Liver (tissue), 9 donors: ENCODE data around the gene PTPRB. TPM values are rescaled to one million over a fixed set of nuclear protein-coding genes. Genes with fewer than 3 reads are reported as not detected.

ENCODE experiments used
- DNase-seq: peaks from one replicate; pipeline ENCODE4 v3.0.0-alpha.2; 2017; ENCODE audit warnings: low spot score
- H3K27ac ChIP-seq, 2 donors: one replicate each; pipeline ENCODE4 v1.7.0; 2013; ENCODE audit warnings: inconsistent platforms in 2 of 2, low read length in 2 of 2, control low read depth in 1 of 2, low read depth in 1 of 2, mild to moderate bottlenecking in 1 of 2
- H3K27me3 ChIP-seq, 4 donors: one replicate each; pipeline versions ENCODE4 v1.6.1 to v1.7.0; 2013; ENCODE audit warnings: low read length in 3 of 4, inconsistent platforms in 1 of 4, mild to moderate bottlenecking in 1 of 4, moderate library complexity in 1 of 4; ENCODE audit not compliant: control insufficient read depth in 4 of 4, insufficient read depth in 4 of 4
- H3K36me3 ChIP-seq, 4 donors: one replicate each; pipeline versions ENCODE4 v1.6.1 to v1.7.0; 2013; ENCODE audit warnings: low read length in 3 of 4, mild to moderate bottlenecking in 3 of 4, low read depth in 1 of 4, moderate library complexity in 1 of 4; ENCODE audit not compliant: control insufficient read depth in 4 of 4, insufficient read depth in 3 of 4
- H3K4me1 ChIP-seq, 4 donors: one replicate each; pipeline versions ENCODE4 v1.6.1 to v1.7.0; 2013; ENCODE audit warnings: low read length in 3 of 4, mild to moderate bottlenecking in 3 of 4, moderate library complexity in 1 of 4; ENCODE audit not compliant: control insufficient read depth in 4 of 4, insufficient read depth in 4 of 4
- H3K4me3 ChIP-seq, 3 donors: one replicate each; pipeline versions ENCODE4 v1.6.1 to v1.7.0; 2013; ENCODE audit warnings: low read length in 3 of 3, control low read depth in 1 of 3, low read depth in 1 of 3, mild to moderate bottlenecking in 1 of 3
- H3K9ac ChIP-seq, 2 donors: one replicate each; pipeline ENCODE4 v1.7.0; 2013; ENCODE audit warnings: low read length in 2 of 2, mild to moderate bottlenecking in 2 of 2, moderate library complexity in 2 of 2, control low read depth in 1 of 2, low read depth in 1 of 2
- H3K9me3 ChIP-seq, 4 donors: one replicate each; pipeline versions ENCODE4 v1.6.1 to v1.7.0; 2013; ENCODE audit warnings: low read length in 3 of 4; ENCODE audit not compliant: control insufficient read depth in 4 of 4
- ATF3 ChIP-seq: IDR thresholded peaks from 2 replicates; pipeline ENCODE4 v1.6.1; 2016; ENCODE audit warnings: antibody characterized with exemption
- CTCF ChIP-seq: fragments of 150-350 bp; IDR thresholded peaks from 2 replicates; pipeline ENCODE4 v1.5.1; 2017; ENCODE audit warnings: improper control_type of control experiment, low read depth, low read length; ENCODE audit not compliant: missing input control
- EGR1 ChIP-seq, 2 donors: IDR thresholded peaks; 2 replicates each; pipeline ENCODE4 v1.6.1; 2016 to 2018; ENCODE audit warnings: antibody characterized with exemption in 2 of 2, low read depth in 2 of 2
- FOXA1 ChIP-seq: IDR thresholded peaks from 2 replicates; pipeline ENCODE4 v1.6.1; 2016; ENCODE audit warnings: antibody characterized with exemption
- FOXA2 ChIP-seq: IDR thresholded peaks from 2 replicates; pipeline ENCODE4 v1.6.1; 2016; ENCODE audit warnings: antibody characterized with exemption
- GABPA ChIP-seq, 2 donors: IDR thresholded peaks in 1 of 2; conservative IDR thresholded peaks in 1 of 2; 2 replicates each; pipeline ENCODE4 v1.6.1; 2016; ENCODE audit warnings: antibody characterized with exemption in 2 of 2, mild to moderate bottlenecking in 1 of 2, moderate library complexity in 1 of 2
- HNF4A ChIP-seq, 2 donors: conservative IDR thresholded peaks; 2 replicates each; pipeline ENCODE4 v1.6.1; 2016; ENCODE audit warnings: antibody characterized with exemption in 2 of 2, mild to moderate bottlenecking in 2 of 2
- HNF4G ChIP-seq: IDR thresholded peaks from 2 replicates; pipeline ENCODE4 v1.6.1; 2016; ENCODE audit warnings: antibody characterized with exemption
- JUND ChIP-seq, 2 donors: IDR thresholded peaks; 2 replicates each; pipeline ENCODE4 v1.6.1; 2016; ENCODE audit warnings: antibody characterized with exemption in 2 of 2
- MAX ChIP-seq: IDR thresholded peaks from 2 replicates; pipeline ENCODE4 v1.6.1; 2016; ENCODE audit warnings: antibody characterized with exemption
- NR2F2 ChIP-seq: IDR thresholded peaks from 2 replicates; pipeline ENCODE4 v1.6.1; 2016; ENCODE audit warnings: antibody characterized with exemption
- RAD21 ChIP-seq, 2 donors: IDR thresholded peaks; 2 replicates each; pipeline ENCODE4 v1.6.1; 2016; ENCODE audit warnings: antibody characterized with exemption in 2 of 2, mild to moderate bottlenecking in 2 of 2
- REST ChIP-seq: IDR thresholded peaks from 2 replicates; pipeline ENCODE4 v1.6.1; 2016; ENCODE audit warnings: antibody characterized with exemption, mild to moderate bottlenecking
- RXRA ChIP-seq, 2 donors: IDR thresholded peaks; 2 replicates each; pipeline ENCODE4 v1.6.1; 2017 to 2018; ENCODE audit warnings: antibody characterized with exemption in 2 of 2, mild to moderate bottlenecking in 1 of 2
- SP1 ChIP-seq: IDR thresholded peaks from 2 replicates; pipeline ENCODE4 v1.6.1; 2018; ENCODE audit warnings: antibody characterized with exemption, mild to moderate bottlenecking
- TAF1 ChIP-seq: conservative IDR thresholded peaks from 2 replicates; pipeline ENCODE4 v1.6.1; 2016; ENCODE audit warnings: antibody characterized with exemption, mild to moderate bottlenecking
- YY1 ChIP-seq: IDR thresholded peaks from 2 replicates; pipeline ENCODE4 v1.6.1; 2016; ENCODE audit warnings: antibody characterized with exemption, mild to moderate bottlenecking
- ZBTB33 ChIP-seq: IDR thresholded peaks from 2 replicates; pipeline ENCODE4 v1.6.1; 2016; ENCODE audit warnings: antibody characterized with exemption
- WGBS: extraction: QIAGEN DNeasy Blood & Tissue Kit; methylation state at CpG from one replicate; pipeline ENCODE4 v1.1.7; 2013; 5-methylcytosine and 5-hydroxymethylcytosine counted together
- polyA plus RNA-seq, 2 donors: library from polyadenylated mRNA; stranded (reverse) in 1 of 2; unstranded in 1 of 2; fragments of 200-250 nt in 1 of 2; fragments of >200 nt in 1 of 2; fragmentation: Nextera tagmentation in 1 of 2; extraction: Ambion mirVana in 1 of 2; gene quantifications; one replicate each; pipeline versions ENCODE4 v1.2.1 to v1.2.3, GENCODE V29; 2013 to 2015
- total RNA-seq, 2 donors: library from RNA; depleted of rRNA; stranded (reverse); fragments of >200 nt; gene quantifications; one replicate each; pipeline ENCODE4 v1.2.3, GENCODE V29; 2014
- donor health status: healthy.
- donor health status: healthy.
- donor health status: healthy.
- donor health status: healthy.
- donor health status: healthy.

PTPRB gene
- total and polyA plus RNA-seq, 4 donors, result 6.3 to 64.9 (median 8.4) TPM

GRCh38 chr12:70640901-70641300 lies 3.7 kb upstream of the PTPRB start:
- Histone ChIP-seq H3K27ac (no peak overlapping the region), H3K4me1 (no peaks in the 10 kb centered on the region), H3K36me3 (no peaks in the 10 kb centered on the region), H3K9ac (no peak overlapping the region), H3K27me3 (peaks cover 0 to 2% (median 0%) of the 10 kb centered on the region in 4 donors), H3K4me3 (no peak overlapping the region), H3K9me3 (no peaks in the 10 kb centered on the region)
- TF ChIP-seq TAF1, result no peak
- TF ChIP-seq YY1, result no peak
- no peak for TF ChIP-seq JUND (IDR thresholded peaks at IDR 0.05)
- no peak for TF ChIP-seq ZBTB33
- TF ChIP-seq REST, result no peak
- no peak for TF ChIP-seq CTCF
- TF ChIP-seq FOXA1, result no peak
- no peak for TF ChIP-seq HNF4A (conservative IDR thresholded peaks at IDR 0.05)
- no peak for TF ChIP-seq EGR1 (IDR thresholded peaks at IDR 0.05; ENCODE audit: low read depth in 2 of 2)
- TF ChIP-seq GABPA (IDR thresholded peaks at IDR 0.05 in 1 of 2, conservative IDR thresholded peaks at IDR 0.05 in 1 of 2), result no peak
- no peak for TF ChIP-seq RAD21 (IDR thresholded peaks at IDR 0.05)
- TF ChIP-seq FOXA2, result no peak
- no peak for TF ChIP-seq MAX
- TF ChIP-seq HNF4G, result no peak
- TF ChIP-seq ATF3, result no peak
- TF ChIP-seq NR2F2, result no peak
- TF ChIP-seq SP1, result no peak
- no peak for TF ChIP-seq RXRA (IDR thresholded peaks at IDR 0.05)
- DNase-seq, result no peak
- 76% methylated on average over 1 of the region's 1 CpG for WGBS
